Right lobe of liver (tissue), 4 donors: ENCODE data around the gene RABGEF1.

Experiments
- POLR2A ChIP-seq: fragments of 450-650 bp; IDR thresholded peaks from one replicate; pipeline ENCODE4 v1.6.1; 2017; ENCODE audit warnings: antibody characterized with exemption, mild to moderate bottlenecking
- TF ChIP-seq, protein P1 (sequence below), 4 donors: fragments of 200-600 bp in 3 of 4; fragments of 450-650 bp in 1 of 4; IDR thresholded peaks; one replicate each; pipeline versions ENCODE4 v1.5.1 to v1.8.0; 2016 to 2022; ENCODE audit warnings: antibody characterized with exemption in 4 of 4, mild to moderate bottlenecking in 2 of 4
- donor health status: DM: no; HTN: no; CAD: no.
- donor health status: DM: no; HTN: no; CAD: no.
- donor health status: DM: no; HTN: yes; CAD: no.

DNA sequence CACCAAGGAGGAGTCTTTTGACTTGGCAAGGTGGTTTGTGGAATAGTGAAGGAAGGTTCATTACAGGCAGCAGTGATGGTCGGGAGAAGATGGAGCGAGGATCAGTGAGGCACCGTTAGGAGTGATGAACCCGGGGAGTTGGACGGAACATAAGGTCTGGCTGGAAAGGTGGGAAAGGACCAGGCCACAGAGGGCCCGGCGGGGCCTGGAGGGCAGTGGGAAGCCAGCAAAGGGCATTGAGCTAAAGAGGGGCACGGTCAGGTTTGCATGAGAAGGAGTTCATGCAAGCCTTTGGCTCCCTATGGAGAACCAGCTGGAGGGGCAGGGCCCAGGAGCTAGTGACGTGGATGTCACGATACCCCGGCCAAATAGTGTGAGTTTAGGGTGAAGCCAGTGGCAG is 46.2 kb upstream of the RABGEF1 start:
- TF ChIP-seq, protein P1, sequence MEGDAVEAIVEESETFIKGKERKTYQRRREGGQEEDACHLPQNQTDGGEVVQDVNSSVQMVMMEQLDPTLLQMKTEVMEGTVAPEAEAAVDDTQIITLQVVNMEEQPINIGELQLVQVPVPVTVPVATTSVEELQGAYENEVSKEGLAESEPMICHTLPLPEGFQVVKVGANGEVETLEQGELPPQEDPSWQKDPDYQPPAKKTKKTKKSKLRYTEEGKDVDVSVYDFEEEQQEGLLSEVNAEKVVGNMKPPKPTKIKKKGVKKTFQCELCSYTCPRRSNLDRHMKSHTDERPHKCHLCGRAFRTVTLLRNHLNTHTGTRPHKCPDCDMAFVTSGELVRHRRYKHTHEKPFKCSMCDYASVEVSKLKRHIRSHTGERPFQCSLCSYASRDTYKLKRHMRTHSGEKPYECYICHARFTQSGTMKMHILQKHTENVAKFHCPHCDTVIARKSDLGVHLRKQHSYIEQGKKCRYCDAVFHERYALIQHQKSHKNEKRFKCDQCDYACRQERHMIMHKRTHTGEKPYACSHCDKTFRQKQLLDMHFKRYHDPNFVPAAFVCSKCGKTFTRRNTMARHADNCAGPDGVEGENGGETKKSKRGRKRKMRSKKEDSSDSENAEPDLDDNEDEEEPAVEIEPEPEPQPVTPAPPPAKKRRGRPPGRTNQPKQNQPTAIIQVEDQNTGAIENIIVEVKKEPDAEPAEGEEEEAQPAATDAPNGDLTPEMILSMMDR (IDR thresholded peaks at IDR 0.05): no peak
- no peak for TF ChIP-seq POLR2A
